Trophoblast cell (in vitro differentiated cells and primary cell): ENCODE data around the gene IGSF9B.

Source experiments
- DNase-seq, 2 donors: peaks; one replicate each; pipeline ENCODE4 v3.0.0-alpha.2; 2016
- H2AFZ ChIP-seq: 2 replicates; pipeline ENCODE4 v1.6.1; 2013; ENCODE audit warnings: low read length, moderate library complexity, mild to moderate bottlenecking; ENCODE audit not compliant: insufficient read depth, poor library complexity
- H2AK5ac ChIP-seq: 2 replicates; pipeline ENCODE4 v1.6.1; 2013; ENCODE audit warnings: mild to moderate bottlenecking, low read length
- H2BK120ac ChIP-seq: 2 replicates; pipeline ENCODE4 v1.6.1; 2013; ENCODE audit warnings: low read length, mild to moderate bottlenecking, moderate library complexity; ENCODE audit not compliant: insufficient read depth, poor library complexity
- H2BK12ac ChIP-seq: 2 replicates; pipeline ENCODE4 v1.6.1; 2013; ENCODE audit warnings: mild to moderate bottlenecking, low read length, moderate library complexity
- H2BK5ac ChIP-seq: 2 replicates; pipeline ENCODE4 v1.6.1; 2013; ENCODE audit warnings: low read length, low read depth, moderate library complexity, mild to moderate bottlenecking; ENCODE audit not compliant: poor library complexity
- H3K14ac ChIP-seq: 2 replicates; pipeline ENCODE4 v1.6.1; 2013; ENCODE audit warnings: mild to moderate bottlenecking, low read length
- H3K18ac ChIP-seq: 2 replicates; pipeline ENCODE4 v1.6.1; 2013; ENCODE audit warnings: mild to moderate bottlenecking, low read length
- H3K23ac ChIP-seq: 2 replicates; pipeline ENCODE4 v1.6.1; 2013; ENCODE audit warnings: low read length
- H3K27ac ChIP-seq: 2 replicates; pipeline ENCODE4 v1.5.1; 2013; ENCODE audit warnings: low read depth, mild to moderate bottlenecking, inconsistent platforms, low read length, moderate library complexity
- H3K27me3 ChIP-seq: 2 replicates; pipeline ENCODE4 v1.6.1; 2013; ENCODE audit warnings: inconsistent platforms, mild to moderate bottlenecking, low read length, moderate library complexity; ENCODE audit not compliant: insufficient read depth
- H3K36me3 ChIP-seq, 2 experiments: 1 replicate in 1 of 2; 2 replicates in 1 of 2; pipeline ENCODE4 v1.6.1; 2013; ENCODE audit warnings: low read length in 2 of 2, mild to moderate bottlenecking in 2 of 2, moderate library complexity in 1 of 2; ENCODE audit not compliant: insufficient read depth in 2 of 2, control insufficient read depth in 1 of 2
- H3K4ac ChIP-seq: 2 replicates; pipeline ENCODE4 v1.6.1; 2013; ENCODE audit warnings: low read depth, mild to moderate bottlenecking, low read length, moderate library complexity
- H3K4me1 ChIP-seq, 2 experiments: 1 replicate in 1 of 2; 2 replicates in 1 of 2; pipeline ENCODE4 v1.6.1; 2013; ENCODE audit warnings: low read length in 2 of 2, mild to moderate bottlenecking in 2 of 2, moderate library complexity in 1 of 2; ENCODE audit not compliant: insufficient read depth in 2 of 2, control insufficient read depth in 1 of 2
- H3K4me2 ChIP-seq: 2 replicates; pipeline ENCODE4 v1.6.1; 2013; ENCODE audit warnings: inconsistent platforms, mild to moderate bottlenecking, low read length, moderate library complexity
- H3K4me3 ChIP-seq: 2 replicates; pipeline ENCODE4 v1.5.1; 2013; ENCODE audit warnings: mild to moderate bottlenecking, low read depth, low read length, inconsistent platforms
- H3K79me1 ChIP-seq: one replicate; pipeline ENCODE4 v1.6.1; 2013; ENCODE audit warnings: low read length
- H3K79me2 ChIP-seq: 2 replicates; pipeline ENCODE4 v1.6.1; 2013; ENCODE audit warnings: low read length, mild to moderate bottlenecking; ENCODE audit not compliant: control insufficient read depth, insufficient read depth, poor library complexity
- H3K9ac ChIP-seq: 2 replicates; pipeline ENCODE4 v1.6.1; 2013; ENCODE audit warnings: mild to moderate bottlenecking, low read length
- H3K9me3 ChIP-seq: 2 replicates; pipeline ENCODE4 v1.6.1; 2013; ENCODE audit warnings: low read depth, mild to moderate bottlenecking, control low read depth, inconsistent platforms, low read length; ENCODE audit not compliant: insufficient read depth
- H4K12ac ChIP-seq: 2 replicates; pipeline ENCODE4 v1.6.1; 2013; ENCODE audit warnings: low read depth, mild to moderate bottlenecking, low read length, moderate library complexity
- H4K8ac ChIP-seq: 2 replicates; pipeline ENCODE4 v1.6.1; 2013; ENCODE audit warnings: low read depth, mild to moderate bottlenecking, low read length, moderate library complexity
- H4K91ac ChIP-seq: one replicate; pipeline ENCODE4 v1.6.1; 2013; ENCODE audit warnings: low read depth, mild to moderate bottlenecking, low read length, moderate library complexity
- WGBS: extraction: QIAGEN DNeasy Blood & Tissue Kit; methylation state at CpG from one replicate; pipeline ENCODE4 v1.1.7; 2013; ENCODE audit warnings: missing lambda C conversion rate; ENCODE audit not compliant: insufficient read length, insufficient coverage; ENCODE audit errors: extremely low coverage; 5-methylcytosine and 5-hydroxymethylcytosine counted together

Gene IGSF9B

DNA sequence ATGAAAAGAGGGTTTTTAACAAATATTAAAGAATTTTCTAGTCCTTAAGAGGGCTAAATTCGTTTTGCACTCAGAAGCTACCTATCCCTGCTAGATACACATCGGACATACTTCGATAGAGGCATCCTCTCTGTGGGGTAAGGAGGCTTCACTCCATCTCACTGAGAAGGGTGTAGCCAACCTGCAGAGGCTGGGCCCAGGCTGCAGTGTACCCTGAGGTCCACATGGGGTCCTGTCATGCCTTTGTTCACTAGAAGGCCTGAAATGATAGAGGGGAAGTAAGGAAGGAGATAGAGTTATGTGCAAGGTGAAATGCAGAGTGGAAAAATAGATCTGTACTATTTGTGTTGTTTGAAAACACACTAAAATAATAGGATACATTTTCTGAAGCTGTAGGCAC, 45.6 kb downstream of the IGSF9B start:
- Histone ChIP-seq H2BK5ac (no peak overlapping the region), H4K91ac (no peak overlapping the region), H2AK5ac (no peak overlapping the region), H4K8ac (no peak overlapping the region), H2BK120ac (no peak overlapping the region), H3K4me3 (no peak overlapping the region), H3K9ac (no peak overlapping the region), H3K36me3 (no peaks in the 10 kb centered on the region), H2AFZ (no peak overlapping the region), H4K12ac (no peak overlapping the region), H3K79me1 (no peaks in the 10 kb centered on the region), H3K18ac (no peak overlapping the region), H2BK12ac (no peak overlapping the region), H3K4ac (no peak overlapping the region), H3K4me2 (no peak overlapping the region), H3K4me1 (no peaks in the 10 kb centered on the region), H3K79me2 (no peaks in the 10 kb centered on the region), H3K14ac (no peak overlapping the region), H3K9me3 (no peaks in the 10 kb centered on the region), H3K27ac (no peak overlapping the region), H3K23ac (no peak overlapping the region), H3K27me3 (no peaks in the 10 kb centered on the region)
- no CpG with 5 or more reads among the region's 3 CpGs for WGBS
- DNase-seq, result no peak

DNA sequence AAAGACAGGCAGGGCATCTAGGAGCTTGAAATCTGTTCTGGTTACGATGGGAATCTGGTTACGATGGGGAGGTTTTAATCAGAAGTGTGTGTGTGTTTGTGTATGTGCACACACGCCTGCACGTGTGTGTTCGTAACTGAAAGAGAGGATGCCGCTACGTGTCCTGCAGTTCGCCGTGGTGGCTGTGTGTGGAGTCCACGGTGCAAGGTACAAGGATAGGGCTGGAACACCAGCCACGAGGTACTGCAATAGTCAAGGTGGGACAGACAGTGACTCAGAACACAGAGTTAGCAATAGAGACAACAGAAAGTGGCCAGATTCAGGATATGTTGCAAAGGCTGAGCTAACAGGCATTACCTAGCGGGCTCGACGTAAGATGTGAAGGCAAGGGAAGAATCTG, 46.7 kb downstream of the IGSF9B start:
- Histone ChIP-seq H3K27me3 (no peaks in the 10 kb centered on the region), H3K23ac (no peak overlapping the region), H3K4me1 (no peaks in the 10 kb centered on the region), H3K4me3 (no peak overlapping the region), H3K14ac (no peak overlapping the region), H4K91ac (no peak overlapping the region), H4K8ac (no peak overlapping the region), H2BK5ac (no peak overlapping the region), H2AK5ac (no peak overlapping the region), H3K18ac (no peak overlapping the region), H3K9ac (no peak overlapping the region), H3K36me3 (no peaks in the 10 kb centered on the region), H3K9me3 (no peaks in the 10 kb centered on the region), H2AFZ (no peak overlapping the region), H3K4ac (no peak overlapping the region), H4K12ac (no peak overlapping the region), H3K79me1 (no peaks in the 10 kb centered on the region), H3K4me2 (no peak overlapping the region), H3K79me2 (no peaks in the 10 kb centered on the region), H2BK12ac (no peak overlapping the region), H2BK120ac (no peak overlapping the region), H3K27ac (no peak overlapping the region)
- WGBS, result no CpG with 5 or more reads among the region's 14 CpGs
- no peak for DNase-seq

DNA sequence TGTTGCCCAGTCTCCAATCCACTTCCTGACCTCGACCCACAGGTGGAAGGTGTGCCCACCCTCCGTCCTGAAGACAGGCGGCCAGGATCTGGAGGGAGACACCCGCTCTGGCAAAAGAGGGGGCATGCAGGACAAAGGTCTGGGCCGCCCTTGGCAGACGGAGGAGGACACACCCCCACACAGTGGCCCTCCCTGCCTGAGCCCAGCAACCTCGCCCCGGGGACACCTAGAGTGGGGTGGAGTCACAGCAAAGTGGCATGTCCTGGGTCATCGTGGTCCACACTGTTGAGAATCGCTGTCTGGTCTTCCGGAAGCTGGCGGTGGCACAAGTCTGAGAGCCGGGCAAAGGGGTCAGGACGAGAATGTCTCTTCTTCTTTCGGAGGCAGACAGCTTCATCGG, 47.9 kb downstream of the IGSF9B start:
- WGBS, result no CpG with 5 or more reads among the region's 16 CpGs
- H3K14ac ChIP-seq, result no peak overlapping the region
- H2AK5ac ChIP-seq, result no peak overlapping the region
- DNase-seq, result no peak
- H3K23ac ChIP-seq, result no peak overlapping the region
- H3K36me3 ChIP-seq, result no peaks in the 10 kb centered on the region
- H2BK5ac ChIP-seq, result no peak overlapping the region
- H3K9ac ChIP-seq, result no peak overlapping the region
- H3K4me2 ChIP-seq, result no peak overlapping the region
- H3K4ac ChIP-seq, result no peak overlapping the region
- H3K79me2 ChIP-seq, result no peaks in the 10 kb centered on the region
- H4K91ac ChIP-seq, result no peak overlapping the region
- no peak overlapping the region for H2BK120ac ChIP-seq
- H3K18ac ChIP-seq, result no peak overlapping the region
- H3K4me1 ChIP-seq, result no peaks in the 10 kb centered on the region
- H2AFZ ChIP-seq, result no peak overlapping the region
- H3K27me3 ChIP-seq, result no peaks in the 10 kb centered on the region
- H3K9me3 ChIP-seq, result no peaks in the 10 kb centered on the region
- H4K12ac ChIP-seq, result no peak overlapping the region
- no peak overlapping the region for H2BK12ac ChIP-seq
- H3K79me1 ChIP-seq, result no peaks in the 10 kb centered on the region
- H3K4me3 ChIP-seq, result peak overlapping the region; percentile 5
- no peak overlapping the region for H3K27ac ChIP-seq
- no peak overlapping the region for H4K8ac ChIP-seq

DNA sequence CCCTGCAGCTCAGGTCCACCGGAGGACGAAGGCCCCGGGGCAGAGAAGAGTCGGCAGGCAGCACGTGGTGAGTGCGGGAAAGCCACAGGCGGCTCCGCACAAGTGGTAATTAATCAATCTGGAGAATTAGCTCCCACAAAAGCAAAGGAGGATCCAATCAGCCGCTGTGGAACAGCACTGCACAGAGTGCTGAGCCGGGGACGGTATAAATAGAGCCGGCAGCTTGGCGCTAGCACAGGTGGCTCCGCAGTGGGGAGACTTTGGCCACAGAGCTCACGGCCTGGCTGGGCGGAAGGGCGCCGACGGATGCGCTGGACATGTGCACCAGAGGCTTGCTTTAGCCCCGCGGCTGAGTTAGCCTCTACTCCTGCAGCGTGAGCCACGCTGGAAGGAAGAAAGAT, 48.9 kb downstream of the IGSF9B start:
- no peak for DNase-seq
- Histone ChIP-seq H3K9me3 (no peaks in the 10 kb centered on the region), H3K4me1 (no peaks in the 10 kb centered on the region), H3K79me1 (no peaks in the 10 kb centered on the region), H3K14ac (no peak overlapping the region), H3K4me3 (no peak overlapping the region), H4K12ac (no peak overlapping the region), H2AFZ (no peak overlapping the region), H3K36me3 (no peaks in the 10 kb centered on the region), H2AK5ac (no peak overlapping the region), H3K79me2 (no peaks in the 10 kb centered on the region), H3K27me3 (no peaks in the 10 kb centered on the region), H2BK5ac (no peak overlapping the region), H2BK12ac (no peak overlapping the region), H3K18ac (no peak overlapping the region), H2BK120ac (no peak overlapping the region), H3K27ac (no peak overlapping the region), H4K91ac (no peak overlapping the region), H3K23ac (no peak overlapping the region), H3K9ac (no peak overlapping the region), H3K4ac (no peak overlapping the region), H3K4me2 (no peak overlapping the region), H4K8ac (no peak overlapping the region)
- no CpG with 5 or more reads among the region's 24 CpGs for WGBS
